GM12873 (cell line): ENCODE results near the gene COX20.

Source experiments
- CTCF ChIP-seq: IDR thresholded peaks from 2 replicates; pipeline ENCODE4 v1.5.1; 2012; ENCODE audit warnings: low read depth, mild to moderate bottlenecking, moderate library complexity, low read length, control low read depth; ENCODE audit not compliant: insufficient read depth; ENCODE audit errors: missing control alignments

Gene COX20

GRCh38 chr1:244835276-244836134, at the start of gene COX20:
COX20 (plus strand) TSS chr1:244835658; CDS start chr1:244835715, 57 bp downstream.
- TF ChIP-seq CTCF = peak; percentile 6

- TF ChIP-seq CTCF = no peak
These were observed 46.8 kb upstream of the COX20 start for GRCh38 chr1:244788493-244789275.

GRCh38 chr1:244789276-244789580, 46.2 kb upstream of the COX20 start:
- TF ChIP-seq CTCF = no peak

GRCh38 chr1:244789731-244790130, 45.7 kb upstream of the COX20 start:
- no peak for TF ChIP-seq CTCF

- TF ChIP-seq CTCF = no peak
These were observed 44.4 kb upstream of the COX20 start for GRCh38 chr1:244791061-244791460.

GRCh38 chr1:244792188-244792850, 43.1 kb upstream of the COX20 start:
- TF ChIP-seq CTCF = no peak

- TF ChIP-seq CTCF = no peak
These were observed 41.4 kb upstream of the COX20 start for GRCh38 chr1:244794071-244794470.
